ENCODE data around the gene DBH.

Gene DBH

DNA sequence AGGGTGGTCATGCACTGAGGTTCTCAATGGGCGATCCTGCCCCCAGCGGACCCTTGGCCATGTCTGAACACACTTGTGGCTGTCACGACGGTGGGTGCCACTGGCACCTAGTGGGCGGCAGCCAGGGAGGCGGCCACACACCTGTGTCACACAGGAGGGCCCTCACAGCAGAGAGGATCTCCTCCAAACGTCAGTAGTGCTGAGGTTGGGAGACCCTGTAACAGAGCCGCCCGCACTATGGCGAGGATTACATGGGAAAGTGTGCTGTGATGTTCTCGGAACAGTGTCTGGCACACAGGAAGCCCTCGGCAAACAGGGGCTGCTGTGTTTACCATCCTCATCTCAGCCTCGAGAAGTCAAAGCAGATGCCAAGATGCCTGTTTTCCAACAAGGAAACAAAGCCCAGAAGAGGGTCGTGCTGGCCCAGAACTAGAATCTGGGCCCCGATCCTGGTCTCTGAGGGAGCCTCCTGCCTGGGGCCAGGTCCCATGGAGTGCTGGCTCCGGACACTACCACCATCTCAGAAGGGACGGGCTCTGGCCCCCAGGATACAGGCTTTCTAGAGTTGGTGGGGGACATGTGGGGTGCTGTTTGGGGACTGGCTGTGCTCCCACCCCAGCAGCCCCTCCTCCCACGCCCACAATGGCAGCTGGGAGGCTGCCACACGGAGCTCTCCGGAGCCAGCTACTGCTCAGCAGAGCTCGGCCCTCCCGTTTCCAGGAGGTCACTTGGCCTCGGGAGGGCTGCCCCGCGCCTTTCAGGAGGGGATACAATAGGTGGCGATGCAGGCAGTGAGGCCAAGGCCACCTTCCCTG, 48.2 kb downstream of the DBH start:
- no peak overlapping the region for H3K4me3 ChIP-seq (ENCODE audit: low read depth, low read length)
- TF ChIP-seq, protein P1, sequence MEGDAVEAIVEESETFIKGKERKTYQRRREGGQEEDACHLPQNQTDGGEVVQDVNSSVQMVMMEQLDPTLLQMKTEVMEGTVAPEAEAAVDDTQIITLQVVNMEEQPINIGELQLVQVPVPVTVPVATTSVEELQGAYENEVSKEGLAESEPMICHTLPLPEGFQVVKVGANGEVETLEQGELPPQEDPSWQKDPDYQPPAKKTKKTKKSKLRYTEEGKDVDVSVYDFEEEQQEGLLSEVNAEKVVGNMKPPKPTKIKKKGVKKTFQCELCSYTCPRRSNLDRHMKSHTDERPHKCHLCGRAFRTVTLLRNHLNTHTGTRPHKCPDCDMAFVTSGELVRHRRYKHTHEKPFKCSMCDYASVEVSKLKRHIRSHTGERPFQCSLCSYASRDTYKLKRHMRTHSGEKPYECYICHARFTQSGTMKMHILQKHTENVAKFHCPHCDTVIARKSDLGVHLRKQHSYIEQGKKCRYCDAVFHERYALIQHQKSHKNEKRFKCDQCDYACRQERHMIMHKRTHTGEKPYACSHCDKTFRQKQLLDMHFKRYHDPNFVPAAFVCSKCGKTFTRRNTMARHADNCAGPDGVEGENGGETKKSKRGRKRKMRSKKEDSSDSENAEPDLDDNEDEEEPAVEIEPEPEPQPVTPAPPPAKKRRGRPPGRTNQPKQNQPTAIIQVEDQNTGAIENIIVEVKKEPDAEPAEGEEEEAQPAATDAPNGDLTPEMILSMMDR (IDR thresholded peaks at IDR 0.05; ENCODE audit: low read depth, low read length) = no peak
- in situ Hi-C loops (cut with HindIII; ENCODE audit: low sequenced_read_pairs) = no loop called here
- no peak for DNase-seq (ENCODE audit: low read depth, low spot score)

DNA sequence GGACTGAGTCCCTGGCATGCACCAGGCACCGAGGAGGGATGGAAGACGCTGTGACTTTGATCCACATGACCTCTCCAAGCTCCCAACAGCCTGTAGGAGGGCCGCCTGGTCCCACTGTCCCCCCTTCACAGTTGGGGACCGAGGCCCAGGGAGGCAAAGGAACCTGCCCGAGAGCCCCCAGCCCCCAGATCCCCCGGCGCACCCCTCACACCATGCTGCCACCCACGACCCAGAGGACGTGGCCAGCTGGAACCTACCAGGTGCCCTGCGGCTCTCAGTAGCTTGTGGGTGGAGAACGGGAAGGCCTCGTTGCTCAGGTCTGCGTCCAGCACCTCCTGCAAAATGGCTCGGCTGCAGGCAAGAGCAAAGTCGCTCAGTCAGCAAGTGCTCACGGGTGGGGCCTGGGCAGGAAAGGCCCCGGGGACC, 48.8 kb downstream of the DBH start:
- TF ChIP-seq, protein P1 (IDR thresholded peaks at IDR 0.05; ENCODE audit: low read depth, low read length) = no peak
- in situ Hi-C loops (cut with HindIII; ENCODE audit: low sequenced_read_pairs) = no loop called here
- H3K4me3 ChIP-seq (ENCODE audit: low read depth, low read length) = no peak overlapping the region
- DNase-seq (ENCODE audit: low read depth, low spot score) = no peak

DNA sequence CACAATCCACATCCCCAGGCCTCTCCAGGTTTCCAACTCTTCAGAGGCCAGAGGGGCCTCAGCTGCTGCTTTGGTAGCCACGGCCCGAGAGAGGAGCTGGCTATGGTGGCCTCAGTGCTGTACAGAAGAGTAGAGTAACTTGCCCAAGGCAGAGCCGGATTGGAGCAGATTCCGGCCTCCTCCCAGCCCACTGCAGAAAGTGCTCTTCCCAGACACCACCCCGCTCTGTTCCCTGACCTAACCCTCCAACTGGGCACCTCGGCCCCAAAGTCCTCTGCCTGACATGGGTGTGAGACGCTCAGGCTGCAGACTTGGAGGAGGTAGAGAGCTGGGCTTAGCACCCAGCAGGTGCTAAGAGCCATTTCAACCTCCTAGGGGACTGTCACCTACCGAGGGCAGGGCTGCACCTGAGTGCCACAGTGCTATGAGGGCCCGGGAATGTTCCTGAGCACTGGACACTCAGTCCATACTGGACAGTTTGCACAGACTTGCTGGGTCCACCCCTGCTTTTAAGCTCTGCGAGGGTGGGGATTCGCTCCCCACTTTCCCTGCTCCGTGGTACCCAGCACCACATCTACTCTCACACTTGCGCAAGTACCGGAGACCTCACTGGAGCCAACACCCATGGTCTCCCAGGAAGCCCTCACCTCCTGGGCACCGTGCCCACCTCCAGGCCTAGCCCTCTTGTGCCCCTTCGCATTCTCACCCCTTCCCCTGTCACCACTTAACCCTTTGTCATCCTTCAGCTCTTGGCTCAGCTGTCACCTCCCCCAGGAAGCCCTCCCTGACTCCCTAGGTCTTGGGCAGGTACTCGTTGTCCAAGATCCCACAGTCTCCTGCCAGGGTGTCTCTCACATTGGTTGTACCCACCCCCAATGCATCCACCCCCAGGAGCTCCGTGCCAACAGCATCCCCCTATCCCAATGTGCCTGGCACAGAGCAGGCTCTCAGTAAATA, 49.8 kb downstream of the DBH start:
- no peak for DNase-seq (ENCODE audit: low read depth, low spot score)
- no peak overlapping the region for H3K4me3 ChIP-seq (ENCODE audit: low read depth, low read length)
- in situ Hi-C loops (cut with HindIII; ENCODE audit: low sequenced_read_pairs) = no loop called here
- TF ChIP-seq, protein P1 (IDR thresholded peaks at IDR 0.05; ENCODE audit: low read depth, low read length) = no peak

DNA sequence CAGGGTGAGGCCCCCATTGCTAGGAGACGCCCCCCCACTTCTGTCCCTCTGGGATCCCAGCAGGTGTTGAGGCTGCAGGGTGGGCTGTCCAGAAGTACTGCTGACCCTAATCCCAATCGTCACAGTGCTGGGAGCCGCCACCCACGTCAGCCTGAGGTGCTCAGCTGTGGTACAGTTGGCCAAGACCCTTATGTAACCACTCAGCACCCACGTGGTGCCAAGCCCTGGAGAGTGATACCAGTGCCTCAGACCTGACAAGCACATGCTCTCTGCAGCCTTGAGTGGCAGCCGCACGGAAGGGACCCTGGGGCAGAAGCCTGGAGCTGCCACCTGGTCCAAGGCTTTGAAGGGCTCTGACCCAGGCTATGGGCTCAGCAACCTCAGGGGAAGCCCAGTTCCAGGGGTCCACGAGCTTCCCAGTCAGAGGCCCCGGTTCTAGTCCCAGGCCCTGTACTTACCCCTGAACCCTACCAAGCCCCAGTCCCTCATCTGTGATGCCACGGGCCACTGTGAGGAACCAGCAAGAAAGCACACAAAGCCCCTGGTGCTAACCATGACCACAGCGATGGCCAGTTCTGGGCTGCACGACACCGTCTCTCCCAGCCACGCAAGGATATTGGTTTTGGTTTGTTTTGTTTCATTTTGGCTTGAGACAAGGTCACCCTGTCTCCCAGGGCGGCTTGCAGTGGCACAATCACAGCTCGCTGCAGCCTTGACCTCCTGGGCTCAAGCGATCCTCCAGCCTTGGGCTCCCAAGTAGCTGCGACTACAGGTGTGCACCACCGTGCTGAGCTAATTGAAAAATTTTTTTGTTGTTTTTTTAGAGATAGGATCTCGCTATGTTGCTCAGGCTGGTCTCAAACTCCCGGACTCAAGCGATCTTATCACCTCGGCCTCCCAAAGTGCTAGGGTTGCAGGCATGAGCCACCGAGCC, 50.7 kb downstream of the DBH start:
- no peak overlapping the region for H3K4me3 ChIP-seq (ENCODE audit: low read depth, low read length)
- DNase-seq (ENCODE audit: low read depth, low spot score) = no peak
- TF ChIP-seq, protein P1 (IDR thresholded peaks at IDR 0.05; ENCODE audit: low read depth, low read length) = no peak
- in situ Hi-C loops (cut with HindIII; ENCODE audit: low sequenced_read_pairs) = no loop called here

DNA sequence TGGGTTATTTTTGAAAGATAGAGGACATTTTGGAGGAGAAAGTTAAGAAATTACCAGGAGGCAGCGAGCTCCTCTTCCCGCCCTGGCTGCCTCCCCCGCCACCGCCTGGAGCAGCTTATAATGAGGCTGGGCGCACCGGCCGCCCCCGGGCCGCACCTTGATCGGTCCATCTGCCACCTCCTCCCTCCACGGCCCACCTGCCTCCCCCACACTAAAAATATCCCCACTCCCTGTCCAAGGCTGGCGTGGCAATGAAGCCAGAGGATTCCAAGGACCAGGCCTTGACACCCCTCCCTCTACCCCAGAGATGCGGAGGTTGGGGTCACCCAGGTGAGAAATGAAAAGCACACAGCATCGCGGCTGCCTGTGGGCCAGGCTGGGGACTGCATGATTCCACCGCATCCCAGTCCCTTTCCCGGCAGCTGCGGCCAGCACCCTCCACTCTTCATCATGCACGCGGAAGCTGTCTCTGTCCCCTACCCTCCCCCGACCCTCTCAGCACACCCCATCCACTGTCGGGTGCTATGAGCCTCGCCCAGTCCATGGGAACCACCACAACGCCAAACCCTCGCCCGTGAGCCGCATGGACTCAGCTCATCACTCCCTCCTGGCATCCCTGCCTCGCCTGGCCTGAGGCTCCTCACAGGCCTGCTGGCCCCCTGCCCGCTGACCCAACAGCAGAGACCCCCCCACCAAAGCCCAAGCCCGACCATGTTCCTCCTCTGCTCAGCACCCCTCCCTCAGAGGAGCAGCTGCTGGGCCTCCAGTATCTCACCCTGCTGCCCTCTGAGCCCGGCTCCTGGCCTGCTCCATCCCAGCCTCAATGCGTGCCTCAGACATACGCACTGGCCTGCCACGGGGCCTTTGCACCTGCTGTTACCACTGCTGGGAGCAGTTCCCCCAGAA, 51.9 kb downstream of the DBH start:
- no peak for DNase-seq (ENCODE audit: low read depth, low spot score)
- H3K4me3 ChIP-seq (ENCODE audit: low read depth, low read length) = no peak overlapping the region
- in situ Hi-C loops (cut with HindIII; ENCODE audit: low sequenced_read_pairs) = no loop called here
- TF ChIP-seq, protein P1 (IDR thresholded peaks at IDR 0.05; ENCODE audit: low read depth, low read length) = no peak
